Common myeloid progenitor, CD34-positive (primary cell): Measurements from ENCODE around the gene DNAJC6.
"Not testable (repeated sequence)": the region's sequence is repeated elsewhere in the genome, so short reads cannot be mapped to it uniquely, and the experiment has no call there.

Source experiments
- CTCF ChIA-PET: fragments of 350-600 bp; sonication (Branson Sonifier 250); formaldehyde crosslinking; loops from one replicate; lab custom pipeline; 2021; ENCODE audit warnings: antibody characterized with exemption; lab: Charles Lee
- POLR2A ChIA-PET: fragments of 350-600 bp; sonication (Branson Sonifier 250); formaldehyde crosslinking; loops from one replicate; lab custom pipeline; 2021; ENCODE audit warnings: antibody characterized with exemption; lab: Charles Lee
- DNase-seq, 3 donors: peaks; one replicate each; pipeline versions ENCODE4 v3.0.0 to v3.0.0-alpha.2; 2013
- H3K27ac ChIP-seq, 2 experiments: 1 replicate in 1 of 2; 2 replicates in 1 of 2; pipeline ENCODE4 v1.7.0; 2013; ENCODE audit warnings: inconsistent platforms in 2 of 2, low read length in 2 of 2, mild to moderate bottlenecking in 2 of 2, low read depth in 1 of 2, moderate library complexity in 1 of 2; ENCODE audit not compliant: severe bottlenecking in 2 of 2, insufficient read depth in 1 of 2, poor library complexity in 1 of 2
- H3K27me3 ChIP-seq, 5 experiments: replicated peaks in 2 of 5; 1 replicate in 3 of 5; 2 replicates in 2 of 5; pipeline versions ENCODE4 v1.6.1 to v1.7.0; 2013; ENCODE audit warnings: low read length in 4 of 5, mild to moderate bottlenecking in 2 of 5, moderate library complexity in 2 of 5, inconsistent platforms in 1 of 5; ENCODE audit not compliant: insufficient read depth in 5 of 5, control insufficient read depth in 4 of 5
- H3K36me3 ChIP-seq, 4 experiments: 1 replicate in 2 of 4; 2 replicates in 2 of 4; pipeline versions ENCODE4 v1.6.1 to v1.7.0; 2013; ENCODE audit warnings: low read length in 3 of 4, control low read depth in 1 of 4, mild to moderate bottlenecking in 1 of 4; ENCODE audit not compliant: control insufficient read depth in 4 of 4, insufficient read depth in 4 of 4
- H3K4me1 ChIP-seq, 4 experiments: 1 replicate in 3 of 4; 2 replicates in 1 of 4; pipeline versions ENCODE4 v1.6.1 to v1.7.1; 2013; ENCODE audit warnings: low read length in 3 of 4, mild to moderate bottlenecking in 3 of 4, control low read depth in 1 of 4, inconsistent platforms in 1 of 4, moderate library complexity in 1 of 4; ENCODE audit not compliant: control insufficient read depth in 4 of 4, insufficient read depth in 4 of 4; ENCODE audit errors: control extremely low read depth in 1 of 4
- H3K4me3 ChIP-seq, 7 experiments: 1 replicate in 4 of 7; 2 replicates in 3 of 7; pipeline versions ENCODE4 v1.5.1 to v1.7.0; 2013; ENCODE audit warnings: mild to moderate bottlenecking in 7 of 7, low read length in 6 of 7, moderate library complexity in 6 of 7, inconsistent platforms in 2 of 7, low read depth in 2 of 7, control low read depth in 1 of 7; ENCODE audit not compliant: insufficient read depth in 4 of 7, control insufficient read depth in 1 of 7; ENCODE audit errors: extremely low read depth in 1 of 7
- H3K9me3 ChIP-seq, 5 experiments: 1 replicate in 4 of 5; 2 replicates in 1 of 5; pipeline versions ENCODE4 v1.6.1 to v1.7.1; 2013; ENCODE audit warnings: low read length in 4 of 5, mild to moderate bottlenecking in 2 of 5, inconsistent platforms in 1 of 5, low read depth in 1 of 5, moderate library complexity in 1 of 5; ENCODE audit not compliant: control insufficient read depth in 4 of 5, insufficient read depth in 2 of 5; ENCODE audit errors: control extremely low read depth in 1 of 5
- WGBS: methylation state at CpG from one replicate; pipeline ENCODE4 v1.1.5; 2013; ENCODE audit not compliant: insufficient coverage; 5-methylcytosine and 5-hydroxymethylcytosine counted together

Gene DNAJC6

DNA sequence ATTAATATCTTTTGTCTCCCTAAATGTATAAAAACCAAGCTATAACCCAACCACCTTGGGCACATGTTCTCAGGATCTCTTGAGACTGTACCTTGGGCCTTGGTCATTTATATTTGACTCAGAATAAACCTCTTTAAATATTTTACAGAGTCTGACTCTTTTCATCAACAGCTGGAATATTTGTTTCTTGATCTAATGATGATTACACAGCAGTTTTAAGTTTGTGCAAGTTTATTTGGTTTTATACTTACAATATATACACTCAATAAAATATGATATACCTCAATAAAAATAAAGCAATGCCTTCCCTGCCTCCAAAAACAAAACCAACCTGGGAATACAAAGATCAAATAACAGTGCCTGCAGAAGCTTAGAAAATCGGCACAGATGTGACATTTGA lies 133.1 kb downstream of the DNAJC6 start:
- no peak for DNase-seq
- H3K27me3 ChIP-seq: no peaks in the 10 kb centered on the region
- CTCF ChIA-PET: no interaction called here
- H3K4me1 ChIP-seq: no peaks in the 10 kb centered on the region
- H3K4me3 ChIP-seq: no peak overlapping the region
- peaks cover 0 to 14% (median 6%) of the 10 kb centered on the region in 5 experiments for H3K9me3 ChIP-seq
- 100% methylated on average over 1 of the region's 1 CpG for WGBS
- POLR2A ChIA-PET: no interaction called here
- H3K36me3 ChIP-seq: no peaks in the 10 kb centered on the region
- H3K27ac ChIP-seq: no peak overlapping the region

DNA sequence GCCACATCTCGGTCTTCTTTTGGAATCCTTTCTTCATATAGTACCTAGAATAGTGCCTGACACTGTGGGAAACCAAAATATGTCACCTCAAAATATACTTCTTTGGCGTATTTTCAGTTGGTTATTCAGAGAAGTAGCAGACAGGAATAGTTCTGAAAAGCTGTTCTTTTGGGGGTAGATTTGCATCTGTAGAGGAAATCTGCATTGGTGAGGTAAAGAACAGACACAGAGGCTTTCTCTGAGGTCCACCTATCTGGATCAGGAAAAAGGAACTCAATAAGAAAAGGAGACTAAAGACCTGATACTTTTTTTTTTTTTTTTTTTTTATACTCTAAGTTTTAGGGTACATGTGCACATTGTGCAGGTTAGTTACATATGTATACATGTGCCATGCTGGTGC lies 134.3 kb downstream of the DNAJC6 start:
- H3K36me3 ChIP-seq: no peaks in the 10 kb centered on the region
- peaks cover 0 to 14% (median 6%) of the 10 kb centered on the region in 5 experiments for H3K9me3 ChIP-seq
- WGBS: no CpG with 5 or more reads among the region's 2 CpGs
- no peaks in the 10 kb centered on the region for H3K27me3 ChIP-seq
- no peaks in the 10 kb centered on the region for H3K4me1 ChIP-seq
- H3K27ac ChIP-seq: no peak overlapping the region
- POLR2A ChIA-PET: no interaction called here
- no peak for DNase-seq
- CTCF ChIA-PET: interaction anchor here (0.7 kb wide), 1 partner anchor 54 kb away, joined by 3 read pairs; no protein-coding TSS in a partner anchor
- no peak overlapping the region for H3K4me3 ChIP-seq

DNA sequence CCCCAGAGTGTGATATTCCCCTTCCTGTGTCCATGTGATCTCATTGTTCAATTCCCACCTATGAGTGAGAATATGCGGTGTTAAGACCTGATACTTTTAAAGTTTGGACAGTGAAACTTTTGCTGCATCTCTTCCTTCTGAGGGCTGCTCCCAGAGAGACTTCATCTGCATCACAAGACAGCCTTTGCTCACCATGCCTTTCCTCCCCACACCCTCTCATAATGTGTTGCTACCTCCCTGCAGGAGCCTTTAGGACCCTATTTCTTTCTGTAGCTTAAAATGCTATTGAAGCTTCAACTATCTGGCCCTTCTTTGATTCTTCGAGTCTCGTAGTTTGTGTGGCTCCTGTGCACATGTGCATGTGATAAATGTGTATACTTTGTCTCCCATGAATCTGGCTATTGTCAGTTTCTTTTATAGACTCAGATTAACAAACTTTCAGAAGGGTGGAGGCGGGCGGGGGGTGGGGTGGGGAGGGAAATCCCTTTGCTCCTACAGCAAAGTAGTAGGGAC lies 134.8 kb downstream of the DNAJC6 start:
- no peak overlapping the region for H3K27ac ChIP-seq
- H3K27me3 ChIP-seq: no peaks in the 10 kb centered on the region
- no CpG with 5 or more reads among the region's 5 CpGs for WGBS
- H3K36me3 ChIP-seq: no peaks in the 10 kb centered on the region
- no peak overlapping the region for H3K4me3 ChIP-seq
- ChIA-PET CTCF (interaction anchor here (0.6 to 0.7 kb wide), 2 partner anchors 10 to 54 kb away, joined by 3 read pairs; no protein-coding TSS in a partner anchor), POLR2A (no interaction called here)
- no peak for DNase-seq
- no peaks in the 10 kb centered on the region for H3K4me1 ChIP-seq
- H3K9me3 ChIP-seq: peaks cover 0 to 14% (median 6%) of the 10 kb centered on the region in 5 experiments

DNA sequence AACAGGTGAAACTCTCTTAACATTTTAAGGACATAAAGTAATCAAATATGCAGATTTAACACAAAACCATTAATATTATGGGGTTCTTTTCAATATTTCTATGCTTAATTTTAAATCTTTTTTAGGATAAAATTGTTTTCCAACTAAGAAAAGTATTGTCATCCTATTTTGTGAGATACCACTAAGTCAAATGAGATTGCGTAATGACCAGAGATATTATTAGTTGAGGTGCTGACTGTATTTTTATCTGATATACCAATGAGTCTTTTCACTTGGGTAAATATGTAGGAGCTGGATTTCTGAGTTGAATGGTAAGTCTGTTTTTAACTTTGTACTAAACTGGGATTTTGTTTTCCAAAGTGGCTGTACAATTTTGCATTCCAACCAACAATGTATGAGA lies 136.5 kb downstream of the DNAJC6 start:
- ChIA-PET CTCF (no interaction called here), POLR2A (no interaction called here)
- no CpG with 5 or more reads among the region's 1 CpG for WGBS

DNA sequence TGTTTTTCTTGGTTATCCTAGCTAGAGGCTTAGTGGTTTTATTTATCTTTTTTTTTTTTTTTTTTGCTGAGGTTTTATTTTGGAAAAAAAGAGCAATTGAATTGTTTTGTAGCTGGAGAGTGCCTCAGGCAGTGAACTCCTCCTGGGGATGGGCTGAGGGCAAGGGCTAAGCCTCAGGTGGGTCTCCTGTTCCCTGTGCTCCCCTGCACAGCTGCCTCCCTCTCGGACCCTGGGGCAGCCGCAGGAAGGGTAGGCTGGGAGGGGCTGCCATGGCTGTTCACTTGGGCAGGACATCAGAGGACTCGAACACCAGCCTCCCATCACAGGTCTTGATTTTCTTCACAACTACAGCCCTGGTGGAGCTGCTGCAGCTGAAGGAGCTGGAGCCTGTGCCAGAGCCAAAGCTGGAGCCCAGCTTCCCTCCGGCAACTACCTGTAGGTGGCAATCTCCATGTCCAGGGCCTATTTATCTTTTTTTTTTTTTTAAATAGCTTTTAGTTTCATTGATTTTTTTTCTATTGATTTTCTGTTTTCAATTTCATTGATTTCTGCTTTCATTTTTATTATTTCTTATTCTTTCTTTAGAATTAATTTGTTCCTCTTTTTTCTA lies 140.0 kb downstream of the DNAJC6 start:
- ChIA-PET POLR2A (no interaction called here), CTCF (no interaction called here)
- no peak overlapping the region for H3K4me3 ChIP-seq
- no peak overlapping the region for H3K27ac ChIP-seq
- no peaks in the 10 kb centered on the region for H3K4me1 ChIP-seq
- H3K9me3 ChIP-seq: no peaks in the 10 kb centered on the region
- H3K27me3 ChIP-seq: no peaks in the 10 kb centered on the region
- H3K36me3 ChIP-seq: no peaks in the 10 kb centered on the region
- WGBS: 100% methylated on average over 1 of the region's 4 CpGs
- DNase-seq: no peak

More for the DNA sequence above, 136.5 kb downstream of the DNAJC6 start:
- Histone ChIP-seq H3K9me3 (peaks cover 0 to 14% (median 6%) of the 10 kb centered on the region in 5 experiments), H3K4me1 (no peaks in the 10 kb centered on the region), H3K27me3 (no peaks in the 10 kb centered on the region), H3K4me3 (no peak overlapping the region), H3K36me3 (no peaks in the 10 kb centered on the region), H3K27ac (no peak overlapping the region)
- DNase-seq: no peak

DNA sequence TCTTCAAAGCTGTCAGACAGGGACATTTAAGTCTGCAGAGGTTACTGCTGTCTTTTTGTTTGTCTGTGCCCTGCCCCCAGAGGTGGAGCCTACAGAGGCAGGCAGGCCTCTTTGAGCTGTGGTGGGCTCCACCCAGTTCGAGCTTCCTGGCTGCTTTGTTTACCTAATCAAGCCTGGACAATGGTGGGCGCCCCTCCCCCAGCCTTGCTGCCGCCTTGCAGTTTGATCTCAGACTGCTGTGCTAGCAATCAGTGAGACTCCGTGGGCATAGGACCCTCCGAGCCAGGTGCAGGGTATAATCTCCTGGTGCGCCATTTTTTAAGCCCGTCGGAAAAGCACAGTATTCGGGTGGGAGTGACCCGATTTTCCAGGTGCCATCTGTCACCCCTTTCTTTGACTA lies 146.3 kb downstream of the DNAJC6 start:
- H3K27me3 ChIP-seq, H3K27ac ChIP-seq, POLR2A ChIA-PET, H3K36me3 ChIP-seq, CTCF ChIA-PET, DNase-seq, H3K4me3 ChIP-seq, H3K9me3 ChIP-seq: not testable (repeated sequence)
- peaks cover 2 to 18% (median 2%) of the 10 kb centered on the region in 4 experiments for H3K4me1 ChIP-seq
- 100% methylated on average over 2 of the region's 10 CpGs for WGBS

DNA sequence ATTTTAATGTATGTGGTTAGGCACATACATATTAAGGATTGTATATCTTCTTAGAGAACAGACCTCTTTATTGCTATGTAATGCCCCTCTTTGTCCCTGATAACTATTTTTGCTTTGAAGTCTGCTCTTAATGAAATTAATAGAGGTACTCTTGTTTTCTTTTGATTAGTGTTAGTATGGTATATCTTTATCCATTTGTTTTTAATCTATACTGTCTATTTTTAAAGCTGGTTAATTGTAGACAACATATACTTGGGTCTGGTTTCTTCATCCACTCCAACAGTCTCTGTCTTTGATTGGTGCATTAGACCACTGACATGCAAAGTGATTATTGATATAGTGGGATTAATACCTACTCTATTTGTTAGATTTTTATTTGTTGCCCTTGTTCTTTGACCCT lies 147.1 kb downstream of the DNAJC6 start:
- Histone ChIP-seq H3K27me3 (no peaks in the 10 kb centered on the region), H3K4me3 (no peak overlapping the region), H3K27ac (no peak overlapping the region), H3K4me1 (peaks cover 2 to 18% (median 2%) of the 10 kb centered on the region in 4 experiments), H3K9me3 (peaks cover 0 to 3% (median 0%) of the 10 kb centered on the region in 5 experiments), H3K36me3 (no peaks in the 10 kb centered on the region)
- CTCF ChIA-PET: no interaction called here
- no peak for DNase-seq
- POLR2A ChIA-PET: no interaction called here
